Liver (tissue), 9 donors: ENCODE results near the gene KANSL1L. TPM values are rescaled to one million over a fixed set of nuclear protein-coding genes. Genes with fewer than 3 reads are reported as not detected.

Experiments used
- DNase-seq: peaks from one replicate; pipeline ENCODE4 v3.0.0-alpha.2; 2017; ENCODE audit warnings: low spot score
- H3K27ac ChIP-seq, 2 donors: one replicate each; pipeline ENCODE4 v1.7.0; 2013; ENCODE audit warnings: inconsistent platforms in 2 of 2, low read length in 2 of 2, control low read depth in 1 of 2, low read depth in 1 of 2, mild to moderate bottlenecking in 1 of 2
- H3K27me3 ChIP-seq, 4 donors: one replicate each; pipeline versions ENCODE4 v1.6.1 to v1.7.0; 2013; ENCODE audit warnings: low read length in 3 of 4, inconsistent platforms in 1 of 4, mild to moderate bottlenecking in 1 of 4, moderate library complexity in 1 of 4; ENCODE audit not compliant: control insufficient read depth in 4 of 4, insufficient read depth in 4 of 4
- H3K36me3 ChIP-seq, 4 donors: one replicate each; pipeline versions ENCODE4 v1.6.1 to v1.7.0; 2013; ENCODE audit warnings: low read length in 3 of 4, mild to moderate bottlenecking in 3 of 4, low read depth in 1 of 4, moderate library complexity in 1 of 4; ENCODE audit not compliant: control insufficient read depth in 4 of 4, insufficient read depth in 3 of 4
- H3K4me1 ChIP-seq, 4 donors: one replicate each; pipeline versions ENCODE4 v1.6.1 to v1.7.0; 2013; ENCODE audit warnings: low read length in 3 of 4, mild to moderate bottlenecking in 3 of 4, moderate library complexity in 1 of 4; ENCODE audit not compliant: control insufficient read depth in 4 of 4, insufficient read depth in 4 of 4
- H3K4me3 ChIP-seq, 3 donors: one replicate each; pipeline versions ENCODE4 v1.6.1 to v1.7.0; 2013; ENCODE audit warnings: low read length in 3 of 3, control low read depth in 1 of 3, low read depth in 1 of 3, mild to moderate bottlenecking in 1 of 3
- H3K9ac ChIP-seq, 2 donors: one replicate each; pipeline ENCODE4 v1.7.0; 2013; ENCODE audit warnings: low read length in 2 of 2, mild to moderate bottlenecking in 2 of 2, moderate library complexity in 2 of 2, control low read depth in 1 of 2, low read depth in 1 of 2
- H3K9me3 ChIP-seq, 4 donors: one replicate each; pipeline versions ENCODE4 v1.6.1 to v1.7.0; 2013; ENCODE audit warnings: low read length in 3 of 4; ENCODE audit not compliant: control insufficient read depth in 4 of 4
- EGR1 ChIP-seq, 2 donors: IDR thresholded peaks; 2 replicates each; pipeline ENCODE4 v1.6.1; 2016 to 2018; ENCODE audit warnings: antibody characterized with exemption in 2 of 2, low read depth in 2 of 2
- FOXA1 ChIP-seq: IDR thresholded peaks from 2 replicates; pipeline ENCODE4 v1.6.1; 2016; ENCODE audit warnings: antibody characterized with exemption
- FOXA2 ChIP-seq: IDR thresholded peaks from 2 replicates; pipeline ENCODE4 v1.6.1; 2016; ENCODE audit warnings: antibody characterized with exemption
- GABPA ChIP-seq, 2 donors: IDR thresholded peaks in 1 of 2; conservative IDR thresholded peaks in 1 of 2; 2 replicates each; pipeline ENCODE4 v1.6.1; 2016; ENCODE audit warnings: antibody characterized with exemption in 2 of 2, mild to moderate bottlenecking in 1 of 2, moderate library complexity in 1 of 2
- HNF4A ChIP-seq, 2 donors: conservative IDR thresholded peaks; 2 replicates each; pipeline ENCODE4 v1.6.1; 2016; ENCODE audit warnings: antibody characterized with exemption in 2 of 2, mild to moderate bottlenecking in 2 of 2
- HNF4G ChIP-seq: IDR thresholded peaks from 2 replicates; pipeline ENCODE4 v1.6.1; 2016; ENCODE audit warnings: antibody characterized with exemption
- JUND ChIP-seq, 2 donors: IDR thresholded peaks; 2 replicates each; pipeline ENCODE4 v1.6.1; 2016; ENCODE audit warnings: antibody characterized with exemption in 2 of 2
- NR2F2 ChIP-seq: IDR thresholded peaks from 2 replicates; pipeline ENCODE4 v1.6.1; 2016; ENCODE audit warnings: antibody characterized with exemption
- RAD21 ChIP-seq, 2 donors: IDR thresholded peaks; 2 replicates each; pipeline ENCODE4 v1.6.1; 2016; ENCODE audit warnings: antibody characterized with exemption in 2 of 2, mild to moderate bottlenecking in 2 of 2
- RXRA ChIP-seq, 2 donors: IDR thresholded peaks; 2 replicates each; pipeline ENCODE4 v1.6.1; 2017 to 2018; ENCODE audit warnings: antibody characterized with exemption in 2 of 2, mild to moderate bottlenecking in 1 of 2
- SP1 ChIP-seq: IDR thresholded peaks from 2 replicates; pipeline ENCODE4 v1.6.1; 2018; ENCODE audit warnings: antibody characterized with exemption, mild to moderate bottlenecking
- TAF1 ChIP-seq: conservative IDR thresholded peaks from 2 replicates; pipeline ENCODE4 v1.6.1; 2016; ENCODE audit warnings: antibody characterized with exemption, mild to moderate bottlenecking
- YY1 ChIP-seq: IDR thresholded peaks from 2 replicates; pipeline ENCODE4 v1.6.1; 2016; ENCODE audit warnings: antibody characterized with exemption, mild to moderate bottlenecking
- WGBS: extraction: QIAGEN DNeasy Blood & Tissue Kit; methylation state at CpG from one replicate; pipeline ENCODE4 v1.1.7; 2013; 5-methylcytosine and 5-hydroxymethylcytosine counted together
- polyA plus RNA-seq, 2 donors: library from polyadenylated mRNA; stranded (reverse) in 1 of 2; unstranded in 1 of 2; fragments of 200-250 nt in 1 of 2; fragments of >200 nt in 1 of 2; fragmentation: Nextera tagmentation in 1 of 2; extraction: Ambion mirVana in 1 of 2; gene quantifications; one replicate each; pipeline versions ENCODE4 v1.2.1 to v1.2.3, GENCODE V29; 2013 to 2015
- total RNA-seq, 2 donors: library from RNA; depleted of rRNA; stranded (reverse); fragments of >200 nt; gene quantifications; one replicate each; pipeline ENCODE4 v1.2.3, GENCODE V29; 2014
- TF ChIP-seq, protein P1 (sequence below): IDR thresholded peaks from 2 replicates; pipeline ENCODE4 v1.6.1; 2016; ENCODE audit warnings: antibody characterized with exemption
- TF ChIP-seq, protein P2 (sequence below): IDR thresholded peaks from 2 replicates; pipeline ENCODE4 v1.6.1; 2016; ENCODE audit warnings: antibody characterized with exemption
- TF ChIP-seq, protein P3 (sequence below): IDR thresholded peaks from 2 replicates; pipeline ENCODE4 v1.6.1; 2016; ENCODE audit warnings: antibody characterized with exemption, mild to moderate bottlenecking
- TF ChIP-seq, protein P4 (sequence below): IDR thresholded peaks from 2 replicates; pipeline ENCODE4 v1.6.1; 2016; ENCODE audit warnings: antibody characterized with exemption
- TF ChIP-seq, protein P5 (sequence below): fragments of 150-350 bp; IDR thresholded peaks from 2 replicates; pipeline ENCODE4 v1.5.1; 2017; ENCODE audit warnings: improper control_type of control experiment, low read depth, low read length; ENCODE audit not compliant: missing input control
- donor health status: healthy.
- donor health status: healthy.
- donor health status: healthy.
- donor health status: healthy.
- donor health status: healthy.

The KANSL1L gene
- total and polyA plus RNA-seq, 4 donors, result 2.1 to 31.6 (median 11.4) TPM

DNA sequence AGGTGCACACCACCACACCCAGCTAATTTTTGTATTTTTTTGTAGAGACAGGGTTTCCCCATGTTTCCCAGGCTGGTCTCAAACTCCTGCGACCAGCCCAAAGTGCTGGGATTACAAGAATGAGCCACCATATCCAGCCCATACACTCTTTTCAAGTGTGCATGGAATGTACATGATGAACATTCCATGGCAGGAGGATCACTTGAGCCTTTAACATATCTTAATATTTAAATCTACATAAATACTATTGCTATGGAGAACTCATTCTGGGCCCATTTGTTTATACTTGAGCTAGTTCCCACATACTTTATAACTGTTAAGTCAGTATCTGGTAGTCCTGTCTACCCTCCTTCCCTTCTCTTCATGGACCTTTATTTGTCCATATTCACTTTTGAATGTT, 120.3 kb downstream of the KANSL1L start:
- Histone ChIP-seq H3K27ac (no peak overlapping the region), H3K4me3 (no peak overlapping the region), H3K9me3 (peaks cover 0 to 18% (median 8%) of the 10 kb centered on the region in 4 donors), H3K9ac (no peak overlapping the region), H3K4me1 (no peaks in the 10 kb centered on the region), H3K36me3 (peaks cover 0 to 12% (median 8%) of the 10 kb centered on the region in 4 donors), H3K27me3 (no peaks in the 10 kb centered on the region)
- no peak for TF ChIP-seq JUND (IDR thresholded peaks at IDR 0.05)
- TF ChIP-seq, protein P1, sequence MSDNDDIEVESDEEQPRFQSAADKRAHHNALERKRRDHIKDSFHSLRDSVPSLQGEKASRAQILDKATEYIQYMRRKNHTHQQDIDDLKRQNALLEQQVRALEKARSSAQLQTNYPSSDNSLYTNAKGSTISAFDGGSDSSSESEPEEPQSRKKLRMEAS, result no peak
- no peak for TF ChIP-seq HNF4A (conservative IDR thresholded peaks at IDR 0.05)
- no peak for TF ChIP-seq RXRA (IDR thresholded peaks at IDR 0.05)
- TF ChIP-seq, protein P2, sequence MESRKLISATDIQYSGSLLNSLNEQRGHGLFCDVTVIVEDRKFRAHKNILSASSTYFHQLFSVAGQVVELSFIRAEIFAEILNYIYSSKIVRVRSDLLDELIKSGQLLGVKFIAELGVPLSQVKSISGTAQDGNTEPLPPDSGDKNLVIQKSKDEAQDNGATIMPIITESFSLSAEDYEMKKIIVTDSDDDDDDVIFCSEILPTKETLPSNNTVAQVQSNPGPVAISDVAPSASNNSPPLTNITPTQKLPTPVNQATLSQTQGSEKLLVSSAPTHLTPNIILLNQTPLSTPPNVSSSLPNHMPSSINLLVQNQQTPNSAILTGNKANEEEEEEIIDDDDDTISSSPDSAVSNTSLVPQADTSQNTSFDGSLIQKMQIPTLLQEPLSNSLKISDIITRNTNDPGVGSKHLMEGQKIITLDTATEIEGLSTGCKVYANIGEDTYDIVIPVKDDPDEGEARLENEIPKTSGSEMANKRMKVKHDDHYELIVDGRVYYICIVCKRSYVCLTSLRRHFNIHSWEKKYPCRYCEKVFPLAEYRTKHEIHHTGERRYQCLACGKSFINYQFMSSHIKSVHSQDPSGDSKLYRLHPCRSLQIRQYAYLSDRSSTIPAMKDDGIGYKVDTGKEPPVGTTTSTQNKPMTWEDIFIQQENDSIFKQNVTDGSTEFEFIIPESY, result no peak
- TF ChIP-seq SP1, result no peak
- TF ChIP-seq HNF4G, result no peak
- TF ChIP-seq, protein P3, sequence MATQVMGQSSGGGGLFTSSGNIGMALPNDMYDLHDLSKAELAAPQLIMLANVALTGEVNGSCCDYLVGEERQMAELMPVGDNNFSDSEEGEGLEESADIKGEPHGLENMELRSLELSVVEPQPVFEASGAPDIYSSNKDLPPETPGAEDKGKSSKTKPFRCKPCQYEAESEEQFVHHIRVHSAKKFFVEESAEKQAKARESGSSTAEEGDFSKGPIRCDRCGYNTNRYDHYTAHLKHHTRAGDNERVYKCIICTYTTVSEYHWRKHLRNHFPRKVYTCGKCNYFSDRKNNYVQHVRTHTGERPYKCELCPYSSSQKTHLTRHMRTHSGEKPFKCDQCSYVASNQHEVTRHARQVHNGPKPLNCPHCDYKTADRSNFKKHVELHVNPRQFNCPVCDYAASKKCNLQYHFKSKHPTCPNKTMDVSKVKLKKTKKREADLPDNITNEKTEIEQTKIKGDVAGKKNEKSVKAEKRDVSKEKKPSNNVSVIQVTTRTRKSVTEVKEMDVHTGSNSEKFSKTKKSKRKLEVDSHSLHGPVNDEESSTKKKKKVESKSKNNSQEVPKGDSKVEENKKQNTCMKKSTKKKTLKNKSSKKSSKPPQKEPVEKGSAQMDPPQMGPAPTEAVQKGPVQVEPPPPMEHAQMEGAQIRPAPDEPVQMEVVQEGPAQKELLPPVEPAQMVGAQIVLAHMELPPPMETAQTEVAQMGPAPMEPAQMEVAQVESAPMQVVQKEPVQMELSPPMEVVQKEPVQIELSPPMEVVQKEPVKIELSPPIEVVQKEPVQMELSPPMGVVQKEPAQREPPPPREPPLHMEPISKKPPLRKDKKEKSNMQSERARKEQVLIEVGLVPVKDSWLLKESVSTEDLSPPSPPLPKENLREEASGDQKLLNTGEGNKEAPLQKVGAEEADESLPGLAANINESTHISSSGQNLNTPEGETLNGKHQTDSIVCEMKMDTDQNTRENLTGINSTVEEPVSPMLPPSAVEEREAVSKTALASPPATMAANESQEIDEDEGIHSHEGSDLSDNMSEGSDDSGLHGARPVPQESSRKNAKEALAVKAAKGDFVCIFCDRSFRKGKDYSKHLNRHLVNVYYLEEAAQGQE, result no peak
- TF ChIP-seq, protein P4, sequence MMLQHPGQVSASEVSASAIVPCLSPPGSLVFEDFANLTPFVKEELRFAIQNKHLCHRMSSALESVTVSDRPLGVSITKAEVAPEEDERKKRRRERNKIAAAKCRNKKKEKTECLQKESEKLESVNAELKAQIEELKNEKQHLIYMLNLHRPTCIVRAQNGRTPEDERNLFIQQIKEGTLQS, result no peak
- TF ChIP-seq YY1, result no peak
- no peak for TF ChIP-seq RAD21 (IDR thresholded peaks at IDR 0.05)
- TF ChIP-seq, protein P5, sequence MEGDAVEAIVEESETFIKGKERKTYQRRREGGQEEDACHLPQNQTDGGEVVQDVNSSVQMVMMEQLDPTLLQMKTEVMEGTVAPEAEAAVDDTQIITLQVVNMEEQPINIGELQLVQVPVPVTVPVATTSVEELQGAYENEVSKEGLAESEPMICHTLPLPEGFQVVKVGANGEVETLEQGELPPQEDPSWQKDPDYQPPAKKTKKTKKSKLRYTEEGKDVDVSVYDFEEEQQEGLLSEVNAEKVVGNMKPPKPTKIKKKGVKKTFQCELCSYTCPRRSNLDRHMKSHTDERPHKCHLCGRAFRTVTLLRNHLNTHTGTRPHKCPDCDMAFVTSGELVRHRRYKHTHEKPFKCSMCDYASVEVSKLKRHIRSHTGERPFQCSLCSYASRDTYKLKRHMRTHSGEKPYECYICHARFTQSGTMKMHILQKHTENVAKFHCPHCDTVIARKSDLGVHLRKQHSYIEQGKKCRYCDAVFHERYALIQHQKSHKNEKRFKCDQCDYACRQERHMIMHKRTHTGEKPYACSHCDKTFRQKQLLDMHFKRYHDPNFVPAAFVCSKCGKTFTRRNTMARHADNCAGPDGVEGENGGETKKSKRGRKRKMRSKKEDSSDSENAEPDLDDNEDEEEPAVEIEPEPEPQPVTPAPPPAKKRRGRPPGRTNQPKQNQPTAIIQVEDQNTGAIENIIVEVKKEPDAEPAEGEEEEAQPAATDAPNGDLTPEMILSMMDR, result no peak
- TF ChIP-seq GABPA (IDR thresholded peaks at IDR 0.05 in 1 of 2, conservative IDR thresholded peaks at IDR 0.05 in 1 of 2), result no peak
- no peak for TF ChIP-seq FOXA2
- no peak for TF ChIP-seq EGR1 (IDR thresholded peaks at IDR 0.05; ENCODE audit: low read depth in 2 of 2)
- TF ChIP-seq NR2F2, result no peak
- no peak for TF ChIP-seq FOXA1
- TF ChIP-seq TAF1, result no peak
- no peak for DNase-seq
- 98% methylated on average over 1 of the region's 1 CpG for WGBS
